AG10803 (cell line): ENCODE data around the gene TBC1D17.

Experiments used
- DNase-seq: peaks from one replicate; pipeline ENCODE4 v3.0.0; 2010; ENCODE audit warnings: low read depth
- H3K4me3 ChIP-seq: 2 replicates; pipeline ENCODE4 v1.5.1; 2011; ENCODE audit warnings: mild to moderate bottlenecking, low read length, control low read depth
- CTCF ChIP-seq: conservative IDR thresholded peaks from 2 replicates; pipeline ENCODE4 v1.5.1; 2011; ENCODE audit warnings: mild to moderate bottlenecking, low read length, control low read depth, inconsistent platforms

The TBC1D17 gene

GRCh38 chr19:49840736-49841249 is 36.7 kb upstream of the TBC1D17 start:
- H3K4me3 ChIP-seq = no peak overlapping the region
- TF ChIP-seq CTCF = no peak
- DNase-seq = no peak

GRCh38 chr19:49843265-49843664 is 34.2 kb upstream of the TBC1D17 start:
- no peak overlapping the region for H3K4me3 ChIP-seq
- no peak for TF ChIP-seq CTCF
- DNase-seq = no peak

- TF ChIP-seq CTCF = no peak
- H3K4me3 ChIP-seq = no peak overlapping the region
- no peak for DNase-seq
These were observed 33.1 kb upstream of the TBC1D17 start for GRCh38 chr19:49844138-49845095.

- DNase-seq = no peak
- no peak for TF ChIP-seq CTCF
- H3K4me3 ChIP-seq = no peak overlapping the region
These were observed 32.1 kb upstream of the TBC1D17 start for GRCh38 chr19:49845414-49845813.

GRCh38 chr19:49846408-49846807 is 31.1 kb upstream of the TBC1D17 start:
- DNase-seq = no peak
- no peak for TF ChIP-seq CTCF
- no peak overlapping the region for H3K4me3 ChIP-seq

GRCh38 chr19:49847731-49848696 is 29.5 kb upstream of the TBC1D17 start:
- H3K4me3 ChIP-seq = no peak overlapping the region
- peak; percentile 82 for DNase-seq

More at GRCh38 chr19:49847731-49848696, 29.5 kb upstream of the TBC1D17 start:
- no peak for TF ChIP-seq CTCF
